K562 (cell line): ENCODE results near the gene SPG21.

ENCODE experiments used
- BCL6 ChIP-seq: fragments of 250-450 bp; sonication (Bioruptor Pico); IDR thresholded peaks from 2 replicates; pipeline ENCODE4 v1.4.0; 2020
- EHMT2 ChIP-seq: fragments of 450-650 bp; IDR thresholded peaks from 2 replicates; pipeline ENCODE4 v1.6.1; 2018; ENCODE audit warnings: antibody characterized with exemption
- MBD2 ChIP-seq: sonication (generic); IDR thresholded peaks from 2 replicates; pipeline ENCODE4 v1.6.1; 2016; ENCODE audit warnings: low read depth, borderline replicate concordance
- MED1 ChIP-seq: sonication (generic); formaldehyde crosslinking; IDR thresholded peaks from 2 replicates; pipeline ENCODE4 v1.8.1; 2023; ENCODE audit warnings: missing genetic modification reagents, borderline replicate concordance
- NEUROD1 ChIP-seq: fragments of 150-350 bp; IDR thresholded peaks from 2 replicates; pipeline ENCODE4 v1.6.1; 2014; ENCODE audit warnings: borderline replicate concordance, low read length, low read depth; ENCODE audit not compliant: partially characterized antibody
- RAD21 ChIP-seq, 2 experiments: fragments of 250-450 bp in 1 of 2; fragments of 450-650 bp in 1 of 2; sonication (Bioruptor Pico) in 1 of 2; formaldehyde crosslinking in 1 of 2; IDR thresholded peaks in 1 of 2; conservative IDR thresholded peaks in 1 of 2; 2 replicates each; pipeline versions ENCODE4 v1.4.0 to v1.8.0; 2020 to 2022; ENCODE audit warnings: mild to moderate bottlenecking in 2 of 2, moderate library complexity in 1 of 2
- STAG1 ChIP-seq: sonication (generic); formaldehyde crosslinking; IDR thresholded peaks from 2 replicates; pipeline ENCODE4 v1.5.0; 2020; ENCODE audit warnings: missing genetic modification reagents, borderline replicate concordance
- ZNF121 ChIP-seq: sonication (generic); formaldehyde crosslinking; conservative IDR thresholded peaks from 2 replicates; pipeline ENCODE4 v1.8.0; 2022; ENCODE audit warnings: missing genetic modification reagents
- ZNF561 ChIP-seq: fragments of 450-650 bp; formaldehyde crosslinking; conservative IDR thresholded peaks from 2 replicates; pipeline ENCODE4 v1.4.0; 2020; ENCODE audit warnings: mild to moderate bottlenecking, moderate library complexity
- ZZZ3 ChIP-seq: fragments of 450-650 bp; IDR thresholded peaks from 2 replicates; pipeline ENCODE4 v1.6.1; 2016; ENCODE audit warnings: antibody characterized with exemption, mild to moderate bottlenecking, moderate library complexity
- TF ChIP-seq, protein P1 (sequence below), 3 experiments: IDR thresholded peaks in 2 of 3; conservative IDR thresholded peaks in 1 of 3; 2 replicates each; pipeline ENCODE4 v1.5.1; 2011 to 2012; ENCODE audit warnings: low read length in 3 of 3, mild to moderate bottlenecking in 3 of 3, control low read depth in 2 of 3, improper control_type of control experiment in 1 of 3, inconsistent platforms in 1 of 3, low read depth in 1 of 3, mixed read lengths in 1 of 3, moderate library complexity in 1 of 3; ENCODE audit not compliant: insufficient read depth in 2 of 3

DNA sequence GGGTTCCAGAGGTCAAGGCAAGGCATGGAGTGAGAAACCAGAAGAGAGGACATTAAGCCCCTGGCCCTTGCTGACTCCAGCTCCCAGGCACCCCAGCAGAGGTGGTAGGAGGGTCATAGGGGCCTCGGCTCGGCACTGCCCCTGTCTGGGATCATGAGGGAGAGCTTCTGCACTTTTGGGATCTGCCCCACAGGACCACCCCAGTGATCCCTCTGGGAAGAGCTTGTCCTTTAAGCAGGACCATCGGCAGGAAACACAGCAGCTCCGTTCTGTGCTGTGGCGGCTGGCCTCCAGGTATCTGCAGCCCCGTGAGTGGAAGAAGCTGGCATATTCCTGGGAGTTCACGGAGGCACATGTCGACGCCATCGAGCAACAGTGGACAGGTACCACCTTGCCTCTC lies 42.5 kb downstream of the SPG21 start:
- TF ChIP-seq ZNF561 (no peak), NEUROD1 (no peak), EHMT2 (no peak), MED1 (no peak), ZNF121 (CRISPR knock-in tag) (no peak), ZZZ3 (no peak), MBD2 (no peak), BCL6 (no peak), STAG1 (CRISPR knock-in tag) (no peak), RAD21 (CRISPR knock-in tag; conservative IDR thresholded peaks at IDR 0.05 in 1 of 2, IDR thresholded peaks at IDR 0.05 in 1 of 2) (no peak)
- TF ChIP-seq, protein P1, sequence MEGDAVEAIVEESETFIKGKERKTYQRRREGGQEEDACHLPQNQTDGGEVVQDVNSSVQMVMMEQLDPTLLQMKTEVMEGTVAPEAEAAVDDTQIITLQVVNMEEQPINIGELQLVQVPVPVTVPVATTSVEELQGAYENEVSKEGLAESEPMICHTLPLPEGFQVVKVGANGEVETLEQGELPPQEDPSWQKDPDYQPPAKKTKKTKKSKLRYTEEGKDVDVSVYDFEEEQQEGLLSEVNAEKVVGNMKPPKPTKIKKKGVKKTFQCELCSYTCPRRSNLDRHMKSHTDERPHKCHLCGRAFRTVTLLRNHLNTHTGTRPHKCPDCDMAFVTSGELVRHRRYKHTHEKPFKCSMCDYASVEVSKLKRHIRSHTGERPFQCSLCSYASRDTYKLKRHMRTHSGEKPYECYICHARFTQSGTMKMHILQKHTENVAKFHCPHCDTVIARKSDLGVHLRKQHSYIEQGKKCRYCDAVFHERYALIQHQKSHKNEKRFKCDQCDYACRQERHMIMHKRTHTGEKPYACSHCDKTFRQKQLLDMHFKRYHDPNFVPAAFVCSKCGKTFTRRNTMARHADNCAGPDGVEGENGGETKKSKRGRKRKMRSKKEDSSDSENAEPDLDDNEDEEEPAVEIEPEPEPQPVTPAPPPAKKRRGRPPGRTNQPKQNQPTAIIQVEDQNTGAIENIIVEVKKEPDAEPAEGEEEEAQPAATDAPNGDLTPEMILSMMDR (IDR thresholded peaks at IDR 0.05 in 2 of 3, conservative IDR thresholded peaks at IDR 0.05 in 1 of 3; ENCODE audit: insufficient read depth in 2 of 3, low read depth in 1 of 3, low read length in 3 of 3): no peak
